Loucy (cell line): ENCODE measurements around the gene BRAF.
"Not testable (repeated sequence)": the region's sequence is repeated elsewhere in the genome, so short reads cannot be mapped to it uniquely, and the experiment has no call there.

Source experiments
- H2AFZ ChIP-seq: fragments of 200-600 bp; sonication (generic); 2 replicates; pipeline ENCODE4 v1.6.0; 2016; ENCODE audit warnings: antibody characterized with exemption, mild to moderate bottlenecking, low read length, moderate library complexity
- H3F3A ChIP-seq: fragments of 200-600 bp; 2 replicates; pipeline ENCODE4 v1.6.0; 2016; ENCODE audit warnings: antibody characterized with exemption, low read depth, mild to moderate bottlenecking
- H3K27me3 ChIP-seq: fragments of 200-600 bp; sonication (generic); 2 replicates; pipeline ENCODE4 v1.6.1; 2014; ENCODE audit warnings: low read length, mild to moderate bottlenecking; ENCODE audit not compliant: insufficient read depth, poor library complexity, severe bottlenecking
- H3K36me3 ChIP-seq: fragments of 200-600 bp; sonication (generic); 2 replicates; pipeline ENCODE4 v1.6.1; 2016; ENCODE audit warnings: low read length; ENCODE audit not compliant: insufficient read depth
- H3K4me1 ChIP-seq: fragments of 200-600 bp; sonication (generic); 2 replicates; pipeline ENCODE4 v1.5.1; 2014; ENCODE audit warnings: low read length, mild to moderate bottlenecking; ENCODE audit not compliant: insufficient read depth, poor library complexity, severe bottlenecking
- H3K4me2 ChIP-seq: fragments of 200-600 bp; sonication (generic); 2 replicates; pipeline ENCODE4 v1.6.0; 2014; ENCODE audit warnings: antibody characterized with exemption, low read length, low read depth, mild to moderate bottlenecking; ENCODE audit not compliant: poor library complexity, severe bottlenecking
- H3K4me3 ChIP-seq: fragments of 200-600 bp; sonication (generic); 2 replicates; pipeline ENCODE4 v1.5.1; 2014; ENCODE audit warnings: low read length, mild to moderate bottlenecking, mixed read lengths; ENCODE audit not compliant: poor library complexity, severe bottlenecking
- H3K79me2 ChIP-seq: fragments of 200-600 bp; sonication (generic); 2 replicates; pipeline ENCODE4 v1.6.1; 2014; ENCODE audit warnings: low read length; ENCODE audit not compliant: insufficient read depth
- H3K9ac ChIP-seq: fragments of 200-600 bp; sonication (generic); 2 replicates; pipeline ENCODE4 v1.6.0; 2014; ENCODE audit warnings: mild to moderate bottlenecking, low read depth, low read length, moderate library complexity; ENCODE audit not compliant: poor library complexity, severe bottlenecking
- H3K9me2 ChIP-seq: fragments of 200-600 bp; sonication (generic); replicated peaks from 2 replicates; pipeline ENCODE4 v1.6.1; 2016; ENCODE audit warnings: low read depth, low read length, mixed read lengths
- H3K9me3 ChIP-seq: fragments of 200-600 bp; sonication (generic); 2 replicates; pipeline ENCODE4 v1.6.1; 2014; ENCODE audit warnings: mild to moderate bottlenecking, antibody characterized with exemption, low read length, low read depth; ENCODE audit not compliant: insufficient read depth
- H4K20me1 ChIP-seq: fragments of 200-600 bp; sonication (generic); 2 replicates; pipeline ENCODE4 v1.6.0; 2014; ENCODE audit warnings: antibody characterized with exemption, low read length, mild to moderate bottlenecking; ENCODE audit not compliant: insufficient read depth, poor library complexity, severe bottlenecking
- CTCF ChIP-seq: fragments of 200-600 bp; sonication (generic); conservative IDR thresholded peaks from 2 replicates; pipeline ENCODE4 v1.5.1; 2014; ENCODE audit warnings: mild to moderate bottlenecking, antibody characterized with exemption, low read length
- EZH2phosphoT487 ChIP-seq: fragments of 200-600 bp; IDR thresholded peaks from 2 replicates; pipeline ENCODE4 v1.6.1; 2018; ENCODE audit warnings: antibody characterized with exemption, mild to moderate bottlenecking, moderate library complexity, borderline replicate concordance

Gene BRAF

GRCh38 chr7:140719721-140720120 is 205.0 kb downstream of the BRAF start:
- no peaks in the 10 kb centered on the region for H4K20me1 ChIP-seq
- TF ChIP-seq CTCF (no peak), EZH2phosphoT487 (no peak)
- H3K4me2 ChIP-seq: no peak overlapping the region
- no peak overlapping the region for H2AFZ ChIP-seq
- no peaks in the 10 kb centered on the region for H3F3A ChIP-seq
- H3K9ac ChIP-seq: no peak overlapping the region
- no peaks in the 10 kb centered on the region for H3K27me3 ChIP-seq
- no peaks in the 10 kb centered on the region for H3K79me2 ChIP-seq
- no peak overlapping the region for H3K4me3 ChIP-seq
- no peaks in the 10 kb centered on the region for H3K9me2 ChIP-seq
- H3K9me3 ChIP-seq: no peaks in the 10 kb centered on the region
- H3K4me1 ChIP-seq: peaks cover 10% of the 10 kb centered on the region
- H3K36me3 ChIP-seq: no peaks in the 10 kb centered on the region

- Histone ChIP-seq H3K36me3 (no peaks in the 10 kb centered on the region), H3K4me2 (no peak overlapping the region), H3K79me2 (no peaks in the 10 kb centered on the region), H3K9ac (no peak overlapping the region), H3K9me3 (no peaks in the 10 kb centered on the region), H3K4me1 (peaks cover 2% of the 10 kb centered on the region), H3K9me2 (no peaks in the 10 kb centered on the region), H4K20me1 (no peaks in the 10 kb centered on the region), H3K4me3 (no peak overlapping the region), H2AFZ (no peak overlapping the region), H3F3A (no peaks in the 10 kb centered on the region), H3K27me3 (no peaks in the 10 kb centered on the region)
- TF ChIP-seq CTCF (no peak), EZH2phosphoT487 (no peak)
Measured at GRCh38 chr7:140714331-140715040, 210.2 kb downstream of the BRAF start.

DNA sequence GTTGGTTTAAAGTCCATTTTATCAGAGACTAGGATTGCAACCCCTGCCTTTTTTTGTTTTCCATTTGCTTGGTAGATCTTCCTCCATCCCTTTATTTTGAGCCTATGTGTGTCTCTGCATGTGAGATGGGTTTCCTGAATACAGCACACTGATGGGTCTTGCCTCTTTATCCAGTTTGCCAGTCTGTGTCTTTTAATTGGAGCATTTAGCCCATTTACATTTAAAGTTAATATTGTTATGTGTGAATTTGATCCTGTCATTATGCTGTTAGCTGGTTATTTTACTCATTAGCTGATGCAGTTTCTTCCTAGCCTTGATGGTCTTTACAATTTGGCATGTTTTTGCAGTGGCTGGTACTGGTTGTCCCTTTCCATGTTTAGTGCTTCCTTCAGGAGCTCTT is 212.3 kb downstream of the BRAF start:
- not testable (repeated sequence) for H3K4me3 ChIP-seq, H3K79me2 ChIP-seq, H3K9me2 ChIP-seq, H2AFZ ChIP-seq, H3F3A ChIP-seq, H3K9ac ChIP-seq, H3K27me3 ChIP-seq, H3K4me1 ChIP-seq, H3K4me2 ChIP-seq, H3K36me3 ChIP-seq, H3K9me3 ChIP-seq, H4K20me1 ChIP-seq

DNA sequence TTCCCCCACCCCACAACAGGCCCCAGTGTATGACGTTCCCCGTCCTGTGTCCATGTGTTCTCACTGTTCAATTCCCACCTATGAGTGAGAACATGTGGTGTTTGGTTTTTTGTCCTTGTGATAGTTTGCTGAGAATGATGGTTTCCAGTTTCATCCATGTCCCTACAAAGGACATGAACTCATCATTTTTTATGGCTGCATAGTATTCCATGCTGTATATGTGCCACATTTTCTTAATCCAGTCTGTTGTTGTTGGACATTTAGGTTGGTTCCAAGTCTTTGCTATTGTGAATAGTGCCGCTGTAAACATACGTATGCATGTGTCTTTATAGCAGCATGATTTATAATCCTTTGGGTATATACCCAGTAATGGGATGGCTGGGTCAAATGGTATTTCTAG is 216.0 kb downstream of the BRAF start:
- not testable (repeated sequence) for H3K9me3 ChIP-seq, H3K79me2 ChIP-seq, H3K9me2 ChIP-seq

More for the DNA sequence above, 216.0 kb downstream of the BRAF start:
- H2AFZ ChIP-seq, H3K4me1 ChIP-seq, H3K4me3 ChIP-seq, H4K20me1 ChIP-seq, H3K4me2 ChIP-seq, H3K9ac ChIP-seq, H3F3A ChIP-seq, H3K27me3 ChIP-seq: not testable (repeated sequence)
- peaks cover 23% of the 10 kb centered on the region; the same call in 1 of the 2 replicates for H3K36me3 ChIP-seq
